Ectodermal cell (in vitro differentiated cells): ENCODE results near the gene GRK1.
A peak's percentile ranks its signal among the peaks of the same experiment; 100 is the strongest.
"Not testable (repeated sequence)": the region's sequence is repeated elsewhere in the genome, so short reads cannot be mapped to it uniquely, and the experiment has no call there.

Experiments
- H3K27ac ChIP-seq: 2 replicates; pipeline ENCODE4 v1.7.0; 2013; ENCODE audit warnings: mild to moderate bottlenecking, low read depth, low read length; ENCODE audit not compliant: insufficient read depth, poor library complexity, severe bottlenecking
- H3K27me3 ChIP-seq: 2 replicates; pipeline ENCODE4 v1.7.0; 2013; ENCODE audit warnings: mild to moderate bottlenecking, low read length; ENCODE audit not compliant: insufficient read depth, control insufficient read depth, poor library complexity, severe bottlenecking
- H3K36me3 ChIP-seq: one replicate; pipeline ENCODE4 v1.7.0; 2013; ENCODE audit warnings: low read length; ENCODE audit not compliant: control insufficient read depth, insufficient read depth
- H3K4me1 ChIP-seq: one replicate; pipeline ENCODE4 v1.7.0; 2013; ENCODE audit warnings: low read length; ENCODE audit not compliant: control insufficient read depth, insufficient read depth
- H3K4me3 ChIP-seq: 2 replicates; pipeline ENCODE4 v1.7.0; 2013; ENCODE audit warnings: low read depth, low read length, control low read depth; ENCODE audit not compliant: insufficient read depth
- H3K9me3 ChIP-seq: 2 replicates; pipeline ENCODE4 v1.7.0; 2013; ENCODE audit warnings: mild to moderate bottlenecking, low read length, moderate library complexity; ENCODE audit not compliant: control insufficient read depth
- WGBS, 2 experiments: methylation state at CpG; one replicate each; pipeline ENCODE4 v1.1.7; 2013; ENCODE audit warnings: missing lambda C conversion rate in 2 of 2; 5-methylcytosine and 5-hydroxymethylcytosine counted together

The GRK1 gene

GRCh38 chr13:113744197-113745000 lies 77.4 kb downstream of the GRK1 start:
- H3K4me1 ChIP-seq: peaks cover 4% of the 10 kb centered on the region
- no peak overlapping the region for H3K4me3 ChIP-seq
- H3K9me3 ChIP-seq: no peaks in the 10 kb centered on the region
- 92 to 95% methylated on average over 21 of the region's 21 CpGs for WGBS, 2 experiments
- no peak overlapping the region for H3K27ac ChIP-seq
- no peaks in the 10 kb centered on the region for H3K27me3 ChIP-seq
- no peaks in the 10 kb centered on the region for H3K36me3 ChIP-seq

GRCh38 chr13:113745059-113745458 lies 78.0 kb downstream of the GRK1 start:
- Histone ChIP-seq H3K4me3 (no peak overlapping the region), H3K9me3 (no peaks in the 10 kb centered on the region), H3K36me3 (no peaks in the 10 kb centered on the region), H3K4me1 (peaks cover 4% of the 10 kb centered on the region), H3K27me3 (no peaks in the 10 kb centered on the region), H3K27ac (no peak overlapping the region)
- 96% methylated on average over 8 to 9 of the region's 9 CpGs for WGBS, 2 experiments

- H3K4me3 ChIP-seq, H3K27me3 ChIP-seq, H3K9me3 ChIP-seq, H3K36me3 ChIP-seq, H3K4me1 ChIP-seq: not testable (repeated sequence)
- 92 to 94% methylated on average over 24 of the region's 24 CpGs for WGBS, 2 experiments
- peak overlapping the region; percentile 6 for H3K27ac ChIP-seq
Observed at GRCh38 chr13:113745500-113746142, 78.6 kb downstream of the GRK1 start.

GRCh38 chr13:113746143-113746525 lies 79.1 kb downstream of the GRK1 start:
- Histone ChIP-seq H3K4me1 (peaks cover 4% of the 10 kb centered on the region), H3K36me3 (no peaks in the 10 kb centered on the region), H3K27ac (peak overlapping the region; percentile 6), H3K4me3 (no peak overlapping the region), H3K27me3 (no peaks in the 10 kb centered on the region), H3K9me3 (no peaks in the 10 kb centered on the region)
- 85 to 86% methylated on average over 5 of the region's 5 CpGs for WGBS, 2 experiments

GRCh38 chr13:113746671-113747070 lies 79.7 kb downstream of the GRK1 start:
- Histone ChIP-seq H3K4me3 (no peak overlapping the region), H3K36me3 (no peaks in the 10 kb centered on the region), H3K27me3 (no peaks in the 10 kb centered on the region), H3K4me1 (peaks cover 4% of the 10 kb centered on the region), H3K27ac (no peak overlapping the region), H3K9me3 (no peaks in the 10 kb centered on the region)
- 87 to 88% methylated on average over 12 of the region's 12 CpGs for WGBS, 2 experiments

- Histone ChIP-seq H3K4me1 (peaks cover under 1% of the 10 kb centered on the region), H3K36me3 (no peaks in the 10 kb centered on the region), H3K27ac (no peak overlapping the region), H3K27me3 (no peaks in the 10 kb centered on the region), H3K4me3 (no peak overlapping the region), H3K9me3 (no peaks in the 10 kb centered on the region)
- 91 to 92% methylated on average over 25 of the region's 25 CpGs for WGBS, 2 experiments
Observed at GRCh38 chr13:113747291-113747833, 80.3 kb downstream of the GRK1 start.

GRCh38 chr13:113748101-113748861 lies 81.3 kb downstream of the GRK1 start:
- Histone ChIP-seq H3K36me3 (no peaks in the 10 kb centered on the region), H3K4me1 (no peaks in the 10 kb centered on the region), H3K27me3 (no peaks in the 10 kb centered on the region), H3K9me3 (no peaks in the 10 kb centered on the region), H3K27ac (no peak overlapping the region), H3K4me3 (no peak overlapping the region)
- WGBS, 2 experiments: 88 to 90% methylated on average over 25 of the region's 25 CpGs

GRCh38 chr13:113748862-113749451 lies 81.9 kb downstream of the GRK1 start:
- Histone ChIP-seq H3K36me3 (no peaks in the 10 kb centered on the region), H3K27me3 (no peaks in the 10 kb centered on the region), H3K9me3 (no peaks in the 10 kb centered on the region), H3K4me1 (no peaks in the 10 kb centered on the region), H3K4me3 (no peak overlapping the region), H3K27ac (no peak overlapping the region)
- 92 to 94% methylated on average over 22 of the region's 22 CpGs for WGBS, 2 experiments

GRCh38 chr13:113749507-113749906 lies 82.5 kb downstream of the GRK1 start:
- H3K4me1 ChIP-seq: no peaks in the 10 kb centered on the region
- no peaks in the 10 kb centered on the region for H3K36me3 ChIP-seq
- H3K9me3 ChIP-seq: no peaks in the 10 kb centered on the region
- 91 to 95% methylated on average over 13 of the region's 13 CpGs for WGBS, 2 experiments
- H3K4me3 ChIP-seq: no peak overlapping the region
- no peak overlapping the region for H3K27ac ChIP-seq
- H3K27me3 ChIP-seq: no peaks in the 10 kb centered on the region
